ENCODE data around the gene DNASE1L1. TPM values are rescaled to one million over a fixed set of nuclear protein-coding genes. Genes with fewer than 3 reads are reported as not detected.

Gene DNASE1L1
- total and polyA plus RNA-seq, 7 donors = 42.2 to 149 (median 75.1) TPM

DNA sequence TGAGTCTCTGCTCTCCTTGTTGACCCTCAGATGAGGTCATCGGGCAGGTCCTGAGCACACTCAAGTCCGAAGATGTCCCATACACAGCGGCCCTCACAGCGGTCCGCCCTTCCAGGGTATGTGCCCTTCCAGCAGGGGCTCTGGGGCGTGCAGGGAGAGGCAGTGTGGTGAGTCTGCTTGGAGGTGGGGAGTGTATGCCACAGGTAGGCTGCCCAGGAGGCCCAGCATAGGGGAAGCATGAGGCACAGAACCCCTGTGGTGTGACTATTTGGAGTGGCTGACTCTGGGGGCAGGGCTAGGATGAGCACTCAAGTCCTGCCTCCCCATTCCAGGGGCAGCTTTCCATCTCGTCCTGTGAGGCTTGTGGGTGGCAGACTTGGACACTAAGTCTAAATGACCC is 24.6 kb upstream of the DNASE1L1 start:
- ATAC-seq (no peak), DNase-seq (no peak)
- H3K27ac ChIP-seq = no peak overlapping the region
- no peaks in the 10 kb centered on the region for H3K27me3 ChIP-seq (ENCODE audit: insufficient read depth in 3 of 3, low read length in 2 of 3)
- H3K4me1 ChIP-seq = no peaks in the 10 kb centered on the region
- intact Hi-C loops (cut with DNase I) = no loop called here
- peaks cover 0 to 13% of the 10 kb centered on the region in 2 donors for H3K36me3 ChIP-seq (ENCODE audit: insufficient read depth in 1 of 2, low read depth in 1 of 2)
- TF ChIP-seq, protein P1, sequence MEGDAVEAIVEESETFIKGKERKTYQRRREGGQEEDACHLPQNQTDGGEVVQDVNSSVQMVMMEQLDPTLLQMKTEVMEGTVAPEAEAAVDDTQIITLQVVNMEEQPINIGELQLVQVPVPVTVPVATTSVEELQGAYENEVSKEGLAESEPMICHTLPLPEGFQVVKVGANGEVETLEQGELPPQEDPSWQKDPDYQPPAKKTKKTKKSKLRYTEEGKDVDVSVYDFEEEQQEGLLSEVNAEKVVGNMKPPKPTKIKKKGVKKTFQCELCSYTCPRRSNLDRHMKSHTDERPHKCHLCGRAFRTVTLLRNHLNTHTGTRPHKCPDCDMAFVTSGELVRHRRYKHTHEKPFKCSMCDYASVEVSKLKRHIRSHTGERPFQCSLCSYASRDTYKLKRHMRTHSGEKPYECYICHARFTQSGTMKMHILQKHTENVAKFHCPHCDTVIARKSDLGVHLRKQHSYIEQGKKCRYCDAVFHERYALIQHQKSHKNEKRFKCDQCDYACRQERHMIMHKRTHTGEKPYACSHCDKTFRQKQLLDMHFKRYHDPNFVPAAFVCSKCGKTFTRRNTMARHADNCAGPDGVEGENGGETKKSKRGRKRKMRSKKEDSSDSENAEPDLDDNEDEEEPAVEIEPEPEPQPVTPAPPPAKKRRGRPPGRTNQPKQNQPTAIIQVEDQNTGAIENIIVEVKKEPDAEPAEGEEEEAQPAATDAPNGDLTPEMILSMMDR (IDR thresholded peaks at IDR 0.05) = no peak
- H3K9me3 ChIP-seq = no peaks in the 10 kb centered on the region
- 78 to 91% (median 89%) methylated on average over 7 of the region's 7 CpGs for WGBS, 3 donors
- no peak overlapping the region for H3K4me3 ChIP-seq

- intact Hi-C loops (cut with DNase I) = no loop called here
- ATAC-seq = no peak
- no peak overlapping the region for H3K4me3 ChIP-seq
- no peaks in the 10 kb centered on the region for H3K27me3 ChIP-seq (ENCODE audit: insufficient read depth in 3 of 3, low read length in 2 of 3)
- no peak overlapping the region for H3K27ac ChIP-seq
- no peak for DNase-seq
- H3K9me3 ChIP-seq = no peaks in the 10 kb centered on the region
- H3K4me1 ChIP-seq = no peaks in the 10 kb centered on the region
- WGBS, 3 donors = 82 to 93% (median 86%) methylated on average over 8 of the region's 8 CpGs
- peaks cover 0 to 13% of the 10 kb centered on the region in 2 donors for H3K36me3 ChIP-seq (ENCODE audit: insufficient read depth in 1 of 2, low read depth in 1 of 2)
- TF ChIP-seq, protein P1 (IDR thresholded peaks at IDR 0.05) = no peak
Measured at GRCh38 chrX:154432210-154432609, 23.2 kb upstream of the DNASE1L1 start.

DNA sequence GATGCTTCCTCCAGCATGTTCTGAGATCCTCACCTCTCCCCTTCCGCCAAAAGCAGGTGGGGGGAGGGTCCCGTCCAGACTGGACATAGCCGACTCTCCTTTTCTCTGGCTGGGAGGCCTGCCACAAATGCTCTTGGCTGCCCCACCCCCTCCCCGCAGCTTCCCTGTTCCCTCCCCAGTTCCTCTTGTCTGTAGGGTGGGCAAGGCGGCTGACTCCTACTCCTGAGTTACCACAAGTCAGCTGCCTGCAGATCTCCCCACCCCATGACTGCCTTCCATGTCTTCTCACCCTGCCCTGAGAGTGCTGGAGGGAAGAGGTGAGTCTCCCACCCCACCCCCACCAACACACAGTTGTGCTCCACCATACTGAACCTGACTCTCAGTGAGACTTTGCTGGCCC is 22.3 kb upstream of the DNASE1L1 start:
- Histone ChIP-seq H3K27me3 (ENCODE audit: insufficient read depth in 3 of 3, low read length in 2 of 3) (no peaks in the 10 kb centered on the region), H3K27ac (no peak overlapping the region), H3K9me3 (no peaks in the 10 kb centered on the region), H3K4me1 (no peaks in the 10 kb centered on the region), H3K36me3 (ENCODE audit: insufficient read depth in 1 of 2, low read depth in 1 of 2) (peaks cover 0 to 13% of the 10 kb centered on the region in 2 donors), H3K4me3 (no peak overlapping the region)
- TF ChIP-seq, protein P1 (IDR thresholded peaks at IDR 0.05) = no peak
- DNase-seq = no peak
- no peak for ATAC-seq
- 70 to 100% (median 72%) methylated on average over 1 to 5 of the region's 5 CpGs for WGBS, 3 donors
- intact Hi-C loops (cut with DNase I) = no loop called here

GRCh38 chrX:154430916-154431315 is 21.9 kb upstream of the DNASE1L1 start:
- H3K27ac ChIP-seq = no peak overlapping the region
- H3K27me3 ChIP-seq (ENCODE audit: insufficient read depth in 3 of 3, low read length in 2 of 3) = no peaks in the 10 kb centered on the region
- H3K36me3 ChIP-seq (ENCODE audit: insufficient read depth in 1 of 2, low read depth in 1 of 2) = peaks cover 0 to 13% of the 10 kb centered on the region in 2 donors
- no peak overlapping the region for H3K4me3 ChIP-seq
- TF ChIP-seq, protein P1 (IDR thresholded peaks at IDR 0.05) = no peak
- DNase-seq = no peak
- 72 to 82% (median 73%) methylated on average over 7 of the region's 7 CpGs for WGBS, 3 donors
- no peaks in the 10 kb centered on the region for H3K9me3 ChIP-seq
- ATAC-seq = no peak
- H3K4me1 ChIP-seq = no peaks in the 10 kb centered on the region
- intact Hi-C loops (cut with DNase I) = no loop called here

DNA sequence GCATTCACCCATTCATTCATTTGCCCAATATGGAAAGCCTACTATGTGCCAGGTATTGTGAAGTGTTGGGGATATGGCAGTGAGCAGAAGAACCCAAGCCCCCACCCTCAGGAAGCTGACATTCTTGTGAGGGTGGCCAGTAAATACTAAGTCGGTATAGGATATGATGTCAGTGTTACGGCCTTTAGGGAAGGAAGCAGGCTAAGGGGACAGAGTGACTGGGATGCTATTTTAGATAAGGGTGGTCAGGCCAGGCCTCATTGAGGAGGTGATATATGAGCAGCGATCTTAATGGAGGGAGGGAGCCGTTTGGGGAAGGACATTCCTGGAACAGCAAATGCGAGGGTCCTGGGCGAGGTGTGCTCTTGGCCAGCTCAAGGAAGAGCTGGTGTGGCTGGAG is 21.4 kb upstream of the DNASE1L1 start:
- TF ChIP-seq, protein P1 (IDR thresholded peaks at IDR 0.05) = no peak
- H3K36me3 ChIP-seq (ENCODE audit: insufficient read depth in 1 of 2, low read depth in 1 of 2) = peaks cover 0 to 13% of the 10 kb centered on the region in 2 donors
- no peak overlapping the region for H3K4me3 ChIP-seq
- no peaks in the 10 kb centered on the region for H3K27me3 ChIP-seq (ENCODE audit: insufficient read depth in 3 of 3, low read length in 2 of 3)
- intact Hi-C loops (cut with DNase I) = no loop called here
- 56 to 70% (median 64%) methylated on average over 6 of the region's 6 CpGs for WGBS, 3 donors
- no peak overlapping the region for H3K27ac ChIP-seq
- DNase-seq (no peak), ATAC-seq (no peak)
- no peaks in the 10 kb centered on the region for H3K9me3 ChIP-seq
- H3K4me1 ChIP-seq = no peaks in the 10 kb centered on the region

Data from psoas muscle (tissue), 8 donors.